Neural cell (in vitro differentiated cells): ENCODE measurements around the gene ZNF846. TPM values are rescaled to one million over a fixed set of nuclear protein-coding genes. Genes with fewer than 3 reads are reported as not detected.

Source experiments
- H2AFZ ChIP-seq: fragments of 200-600, 300-800 bp; sonication (generic), shearing (Covaris generic); 2 replicates; pipeline ENCODE4 v1.6.0; 2014; ENCODE audit warnings: low read depth, mild to moderate bottlenecking, antibody characterized with exemption, low read length, moderate library complexity
- H3F3A ChIP-seq: fragments of 200-600 bp; shearing (Covaris generic); 2 replicates; pipeline ENCODE4 v1.6.1; 2016; ENCODE audit warnings: mild to moderate bottlenecking, moderate library complexity, mixed read lengths, antibody characterized with exemption, low read length; ENCODE audit not compliant: insufficient read depth, poor library complexity, severe bottlenecking
- H3K27ac ChIP-seq: fragments of 200-600, 300-800 bp; sonication (generic), shearing (Covaris generic); 2 replicates; pipeline ENCODE4 v1.5.1; 2014; ENCODE audit warnings: mild to moderate bottlenecking, low read length, moderate library complexity
- H3K27me3 ChIP-seq: fragments of 300-800, 200-600 bp; sonication (generic), shearing (Covaris generic); 2 replicates; pipeline ENCODE4 v1.6.0; 2014; ENCODE audit warnings: mild to moderate bottlenecking, low read depth, low read length, moderate library complexity; ENCODE audit not compliant: insufficient read depth
- H3K36me3 ChIP-seq: fragments of 300-800, 200-600 bp; sonication (generic), shearing (Covaris generic); 2 replicates; pipeline ENCODE4 v1.5.1; 2014; ENCODE audit warnings: mild to moderate bottlenecking, antibody characterized with exemption, low read length, moderate library complexity; ENCODE audit not compliant: insufficient read depth
- H3K4me2 ChIP-seq: fragments of 300-800, 200-600 bp; sonication (generic), shearing (Covaris generic); 2 replicates; pipeline ENCODE4 v1.6.0; 2014; ENCODE audit warnings: mild to moderate bottlenecking, low read length
- H3K4me3 ChIP-seq: fragments of 300-800, 200-600 bp; sonication (generic), shearing (Covaris generic); 2 replicates; pipeline ENCODE4 v1.5.1; 2014; ENCODE audit warnings: mild to moderate bottlenecking, low read length, moderate library complexity
- H3K79me2 ChIP-seq: fragments of 200-600 bp; shearing (Covaris generic); replicated peaks from 2 replicates; pipeline ENCODE4 v1.6.0; 2014; ENCODE audit warnings: mild to moderate bottlenecking, low read length, moderate library complexity; ENCODE audit not compliant: insufficient read depth
- H3K9ac ChIP-seq: fragments of 300-800, 200-600 bp; sonication (generic), shearing (Covaris generic); 2 replicates; pipeline ENCODE4 v1.6.1; 2016; ENCODE audit warnings: mild to moderate bottlenecking, low read length, mixed read lengths
- H3K9me2 ChIP-seq: fragments of 200-600 bp; shearing (Covaris generic); 2 replicates; pipeline ENCODE4 v1.6.1; 2016; ENCODE audit warnings: mild to moderate bottlenecking, low read length, mixed read lengths; ENCODE audit not compliant: insufficient read depth
- H3K9me3 ChIP-seq: fragments of 200-600, 300-800 bp; sonication (generic), shearing (Covaris generic); 2 replicates; pipeline ENCODE4 v1.6.1; 2016; ENCODE audit warnings: mild to moderate bottlenecking, mixed run types, low read length, moderate library complexity, mixed read lengths
- H4K20me1 ChIP-seq: fragments of 200-600 bp; shearing (Covaris generic); 2 replicates; pipeline ENCODE4 v1.6.1; 2016; ENCODE audit warnings: mild to moderate bottlenecking, mixed run types; ENCODE audit not compliant: insufficient read depth
- EP300 ChIP-seq: fragments of 450-650 bp; conservative IDR thresholded peaks from 2 replicates; pipeline ENCODE4 v1.6.1; 2014; ENCODE audit warnings: antibody characterized with exemption, mild to moderate bottlenecking, moderate library complexity; ENCODE audit not compliant: poor library complexity, severe bottlenecking
- EZH2 ChIP-seq: fragments of 200-600, 300-800 bp; shearing (Covaris generic), sonication (generic); IDR thresholded peaks from 2 replicates; pipeline ENCODE4 v1.6.1; 2014; ENCODE audit warnings: antibody characterized with exemption, low read length, borderline replicate concordance, mild to moderate bottlenecking; ENCODE audit not compliant: insufficient read depth, poor library complexity, severe bottlenecking
- MXI1 ChIP-seq: fragments of 450-650 bp; conservative IDR thresholded peaks from 2 replicates; pipeline ENCODE4 v1.6.1; 2014; ENCODE audit warnings: antibody characterized with exemption, mild to moderate bottlenecking; ENCODE audit not compliant: poor library complexity, severe bottlenecking
- POLR2AphosphoS5 ChIP-seq: IDR thresholded peaks from 2 replicates; pipeline ENCODE4 v1.6.1; 2012
- RAD21 ChIP-seq: fragments of 450-650 bp; conservative IDR thresholded peaks from 2 replicates; pipeline ENCODE4 v1.6.1; 2014; ENCODE audit warnings: antibody characterized with exemption, mild to moderate bottlenecking, moderate library complexity
- SMC3 ChIP-seq: fragments of 450-650 bp; conservative IDR thresholded peaks from 2 replicates; pipeline ENCODE4 v1.6.1; 2014; ENCODE audit warnings: antibody characterized with exemption, mild to moderate bottlenecking, moderate library complexity; ENCODE audit not compliant: poor library complexity
- TAF1 ChIP-seq: IDR thresholded peaks from 2 replicates; pipeline ENCODE4 v1.6.1; 2012; ENCODE audit warnings: low read depth
- polyA plus RNA-seq: library from polyadenylated mRNA; depleted of rRNA; stranded (reverse); fragments of >200 nt; gene quantifications from 2 replicates; pipeline ENCODE4 v1.2.3, GENCODE V29; 2014
- TF ChIP-seq, protein P1 (sequence below): IDR thresholded peaks from 2 replicates; pipeline ENCODE4 v1.6.1; 2012; ENCODE audit warnings: borderline replicate concordance
- TF ChIP-seq, protein P2 (sequence below): fragments of 450-650 bp; IDR thresholded peaks from 2 replicates; pipeline ENCODE4 v1.5.1; 2014; ENCODE audit warnings: antibody characterized with exemption, mild to moderate bottlenecking, moderate library complexity; ENCODE audit not compliant: poor library complexity, severe bottlenecking

Gene ZNF846
- polyA plus RNA-seq, 1 donor from 2014 or later, result 7.4 TPM

DNA sequence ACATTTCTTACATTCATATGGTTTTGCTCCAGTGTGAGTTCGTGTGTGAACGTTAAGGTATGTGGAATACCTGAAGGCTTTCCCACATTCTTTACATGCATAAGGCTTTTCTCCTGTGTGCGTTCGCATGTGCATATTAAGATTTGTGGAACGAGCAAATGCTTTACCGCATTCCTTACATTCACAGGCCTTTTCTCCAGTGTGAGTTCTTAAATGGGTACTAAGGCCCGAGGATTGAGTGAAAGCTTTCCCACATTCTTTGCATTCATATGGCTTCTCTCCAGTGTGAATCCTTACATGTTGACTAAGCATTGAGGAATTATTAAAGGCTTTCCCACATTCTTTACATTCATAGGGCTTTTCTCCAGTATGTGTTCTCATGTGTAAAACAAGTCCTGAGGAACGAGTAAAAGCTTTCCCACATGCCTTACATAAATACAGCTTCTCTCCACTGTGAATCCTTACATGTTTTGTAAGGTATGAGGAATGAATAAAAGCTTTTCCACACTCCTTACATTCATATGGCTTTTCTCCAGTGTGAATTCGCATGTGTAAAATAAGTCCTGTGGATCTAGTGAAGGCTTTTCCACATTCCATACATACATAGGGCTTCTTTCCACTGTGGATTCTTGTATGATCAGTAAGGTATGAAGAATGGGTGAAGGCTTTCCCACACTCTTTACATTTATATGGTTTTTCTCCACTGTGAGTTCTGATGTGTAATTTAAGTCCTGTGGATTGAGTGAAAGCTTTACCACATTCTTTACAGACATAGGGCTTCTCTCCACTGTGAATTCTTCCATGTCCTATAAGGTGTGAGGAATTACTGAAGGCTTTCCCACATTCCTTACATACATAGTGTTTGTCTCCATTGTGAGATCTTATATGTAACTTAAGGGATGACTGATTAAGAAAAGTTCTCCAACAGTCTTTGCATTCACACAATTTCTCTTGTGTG lies 10.7 kb downstream of the ZNF846 start:
- no peak overlapping the region for H3K4me3 ChIP-seq
- no peaks in the 10 kb centered on the region for H3K27me3 ChIP-seq
- H3F3A ChIP-seq, result no peaks in the 10 kb centered on the region
- H3K9me2 ChIP-seq, result no peaks in the 10 kb centered on the region
- H3K9ac ChIP-seq, result no peak overlapping the region
- TF ChIP-seq EZH2, result no peak
- TF ChIP-seq TAF1, result no peak
- TF ChIP-seq, protein P1, sequence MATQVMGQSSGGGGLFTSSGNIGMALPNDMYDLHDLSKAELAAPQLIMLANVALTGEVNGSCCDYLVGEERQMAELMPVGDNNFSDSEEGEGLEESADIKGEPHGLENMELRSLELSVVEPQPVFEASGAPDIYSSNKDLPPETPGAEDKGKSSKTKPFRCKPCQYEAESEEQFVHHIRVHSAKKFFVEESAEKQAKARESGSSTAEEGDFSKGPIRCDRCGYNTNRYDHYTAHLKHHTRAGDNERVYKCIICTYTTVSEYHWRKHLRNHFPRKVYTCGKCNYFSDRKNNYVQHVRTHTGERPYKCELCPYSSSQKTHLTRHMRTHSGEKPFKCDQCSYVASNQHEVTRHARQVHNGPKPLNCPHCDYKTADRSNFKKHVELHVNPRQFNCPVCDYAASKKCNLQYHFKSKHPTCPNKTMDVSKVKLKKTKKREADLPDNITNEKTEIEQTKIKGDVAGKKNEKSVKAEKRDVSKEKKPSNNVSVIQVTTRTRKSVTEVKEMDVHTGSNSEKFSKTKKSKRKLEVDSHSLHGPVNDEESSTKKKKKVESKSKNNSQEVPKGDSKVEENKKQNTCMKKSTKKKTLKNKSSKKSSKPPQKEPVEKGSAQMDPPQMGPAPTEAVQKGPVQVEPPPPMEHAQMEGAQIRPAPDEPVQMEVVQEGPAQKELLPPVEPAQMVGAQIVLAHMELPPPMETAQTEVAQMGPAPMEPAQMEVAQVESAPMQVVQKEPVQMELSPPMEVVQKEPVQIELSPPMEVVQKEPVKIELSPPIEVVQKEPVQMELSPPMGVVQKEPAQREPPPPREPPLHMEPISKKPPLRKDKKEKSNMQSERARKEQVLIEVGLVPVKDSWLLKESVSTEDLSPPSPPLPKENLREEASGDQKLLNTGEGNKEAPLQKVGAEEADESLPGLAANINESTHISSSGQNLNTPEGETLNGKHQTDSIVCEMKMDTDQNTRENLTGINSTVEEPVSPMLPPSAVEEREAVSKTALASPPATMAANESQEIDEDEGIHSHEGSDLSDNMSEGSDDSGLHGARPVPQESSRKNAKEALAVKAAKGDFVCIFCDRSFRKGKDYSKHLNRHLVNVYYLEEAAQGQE, result no peak
- TF ChIP-seq MXI1, result no peak
- no peak for TF ChIP-seq RAD21
- TF ChIP-seq SMC3, result no peak
- H2AFZ ChIP-seq, result no peak overlapping the region
- H4K20me1 ChIP-seq, result no peaks in the 10 kb centered on the region
- peaks cover 17% of the 10 kb centered on the region for H3K9me3 ChIP-seq
- H3K36me3 ChIP-seq, result peaks cover 16% of the 10 kb centered on the region
- H3K27ac ChIP-seq, result no peak overlapping the region
- H3K4me2 ChIP-seq, result no peak overlapping the region
- H3K79me2 ChIP-seq, result no peaks in the 10 kb centered on the region

DNA sequence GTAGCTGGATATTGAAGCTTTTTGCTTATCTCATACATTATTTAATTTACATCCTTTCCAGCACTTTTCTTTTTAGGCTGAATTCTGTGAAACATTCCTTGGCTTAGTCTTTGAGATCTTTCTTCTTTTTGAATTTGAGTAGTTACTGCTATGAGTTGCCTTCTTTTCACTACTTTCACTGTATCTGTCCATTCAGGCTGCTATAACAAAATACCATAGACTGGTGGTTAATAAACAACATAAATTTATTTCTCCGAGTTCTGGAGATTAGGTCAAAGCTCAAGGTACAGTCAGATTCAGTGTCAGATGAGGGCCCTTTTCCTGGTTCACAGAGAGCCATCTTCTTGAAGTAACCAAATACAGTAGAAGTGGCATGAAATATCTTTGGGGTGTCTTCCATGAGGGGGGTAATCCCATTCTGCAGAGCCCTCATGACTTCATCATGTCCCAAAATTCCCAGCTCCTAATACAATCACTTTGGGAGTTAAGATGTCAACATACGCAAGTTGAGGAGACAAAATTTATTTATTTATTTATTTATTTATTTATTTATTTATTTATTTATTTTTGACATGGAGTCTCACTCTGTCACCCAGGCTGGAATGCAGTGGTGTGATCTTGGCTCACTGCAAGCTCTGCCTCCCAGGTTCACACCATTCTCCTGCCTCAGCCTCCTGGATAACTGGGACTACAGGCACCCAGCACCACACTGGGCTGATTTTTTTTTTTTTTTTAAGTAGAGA lies 15.7 kb downstream of the ZNF846 start:
- Histone ChIP-seq H3K79me2 (no peaks in the 10 kb centered on the region), H3K9ac (no peak overlapping the region), H3F3A (no peaks in the 10 kb centered on the region), H3K9me2 (no peaks in the 10 kb centered on the region), H3K4me2 (no peak overlapping the region), H3K4me3 (no peak overlapping the region), H4K20me1 (no peaks in the 10 kb centered on the region), H3K9me3 (peaks cover 13% of the 10 kb centered on the region), H2AFZ (no peak overlapping the region), H3K27me3 (no peaks in the 10 kb centered on the region), H3K27ac (no peak overlapping the region), H3K36me3 (peaks cover 7% of the 10 kb centered on the region)
- TF ChIP-seq RAD21, result no peak
- no peak for TF ChIP-seq SMC3
- no peak for TF ChIP-seq TAF1
- no peak for TF ChIP-seq MXI1
- no peak for TF ChIP-seq EP300
- TF ChIP-seq EZH2, result no peak
- no peak for TF ChIP-seq POLR2AphosphoS5
- TF ChIP-seq, protein P2, sequence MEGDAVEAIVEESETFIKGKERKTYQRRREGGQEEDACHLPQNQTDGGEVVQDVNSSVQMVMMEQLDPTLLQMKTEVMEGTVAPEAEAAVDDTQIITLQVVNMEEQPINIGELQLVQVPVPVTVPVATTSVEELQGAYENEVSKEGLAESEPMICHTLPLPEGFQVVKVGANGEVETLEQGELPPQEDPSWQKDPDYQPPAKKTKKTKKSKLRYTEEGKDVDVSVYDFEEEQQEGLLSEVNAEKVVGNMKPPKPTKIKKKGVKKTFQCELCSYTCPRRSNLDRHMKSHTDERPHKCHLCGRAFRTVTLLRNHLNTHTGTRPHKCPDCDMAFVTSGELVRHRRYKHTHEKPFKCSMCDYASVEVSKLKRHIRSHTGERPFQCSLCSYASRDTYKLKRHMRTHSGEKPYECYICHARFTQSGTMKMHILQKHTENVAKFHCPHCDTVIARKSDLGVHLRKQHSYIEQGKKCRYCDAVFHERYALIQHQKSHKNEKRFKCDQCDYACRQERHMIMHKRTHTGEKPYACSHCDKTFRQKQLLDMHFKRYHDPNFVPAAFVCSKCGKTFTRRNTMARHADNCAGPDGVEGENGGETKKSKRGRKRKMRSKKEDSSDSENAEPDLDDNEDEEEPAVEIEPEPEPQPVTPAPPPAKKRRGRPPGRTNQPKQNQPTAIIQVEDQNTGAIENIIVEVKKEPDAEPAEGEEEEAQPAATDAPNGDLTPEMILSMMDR, result no peak
- TF ChIP-seq, protein P1, result no peak
